IMR-90 (cell line): ENCODE results near the gene STAC.

Experiments
- BHLHE40 ChIP-seq: fragments of 150-350 bp; IDR thresholded peaks from 2 replicates; pipeline ENCODE4 v1.6.1; 2016; ENCODE audit warnings: mild to moderate bottlenecking, low read depth, low read length
- FOS ChIP-seq: fragments of 150-350 bp; IDR thresholded peaks from 2 replicates; pipeline ENCODE4 v1.6.1; 2016; ENCODE audit warnings: low read depth, low read length
- MXI1 ChIP-seq: IDR thresholded peaks from 2 replicates; pipeline ENCODE4 v1.6.1; 2012; ENCODE audit warnings: low read depth, mild to moderate bottlenecking, low read length, moderate library complexity, borderline replicate concordance
- NFE2L2 ChIP-seq: fragments of 150-350 bp; IDR thresholded peaks from 2 replicates; pipeline ENCODE4 v1.6.1; 2016; ENCODE audit warnings: low read depth, mild to moderate bottlenecking, low read length
- POLR2A ChIP-seq: IDR thresholded peaks from 2 replicates; pipeline ENCODE4 v1.6.1; 2012; ENCODE audit warnings: mild to moderate bottlenecking, low read depth, low read length
- RAD21 ChIP-seq: IDR thresholded peaks from 2 replicates; pipeline ENCODE4 v1.6.1; 2012; ENCODE audit warnings: low read length, improper control_type of control experiment
- SMC3 ChIP-seq: fragments of 150-350 bp; IDR thresholded peaks from 2 replicates; pipeline ENCODE4 v1.6.1; 2016; ENCODE audit warnings: low read depth, mild to moderate bottlenecking, antibody characterized with exemption, low read length, moderate library complexity
- TF ChIP-seq, protein P1 (sequence below): conservative IDR thresholded peaks from 2 replicates; pipeline ENCODE4 v1.5.1; 2012; ENCODE audit warnings: mild to moderate bottlenecking, low read depth, low read length, improper control_type of control experiment
- TF ChIP-seq, protein P2 (sequence below): fragments of 150-350 bp; IDR thresholded peaks from 2 replicates; pipeline ENCODE4 v1.6.1; 2016; ENCODE audit warnings: low read depth, mild to moderate bottlenecking, low read length, moderate library complexity, borderline replicate concordance
- TF ChIP-seq, protein P3 (sequence below): fragments of 150-350 bp; IDR thresholded peaks from 2 replicates; pipeline ENCODE4 v1.6.1; 2017; ENCODE audit warnings: mild to moderate bottlenecking, antibody characterized with exemption, low read length, low read depth

DNA sequence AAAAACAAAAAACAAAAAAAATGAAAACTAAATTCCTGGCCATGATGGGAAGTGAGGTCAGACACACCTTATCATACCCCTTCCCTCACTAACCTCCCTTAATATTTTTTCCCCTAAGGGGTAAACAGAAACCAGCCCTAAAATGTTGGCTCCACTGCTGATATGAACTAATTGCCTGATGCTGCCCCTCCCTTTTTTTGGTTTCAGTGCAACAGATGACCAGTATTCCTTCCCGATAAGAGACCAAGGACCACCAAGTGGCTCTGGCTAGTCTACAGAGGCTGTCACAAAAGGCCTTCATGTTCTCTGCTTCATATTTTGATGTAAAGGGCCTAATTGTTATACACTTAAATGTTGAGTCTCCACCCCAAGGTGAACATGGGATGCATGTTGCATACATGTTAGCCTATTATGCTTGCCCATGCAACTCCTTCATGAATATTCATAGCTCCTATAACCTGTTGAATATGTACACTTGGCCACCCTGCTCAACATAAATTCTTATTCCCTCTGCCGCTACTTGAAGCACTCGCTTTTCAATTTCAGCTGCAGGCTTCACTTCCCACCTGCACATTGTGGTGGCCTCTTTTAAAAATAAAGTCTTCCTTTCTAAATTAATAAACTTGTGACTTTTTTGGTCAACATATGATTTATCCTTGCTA lies 12.3 kb upstream of the STAC start:
- TF ChIP-seq, protein P1, sequence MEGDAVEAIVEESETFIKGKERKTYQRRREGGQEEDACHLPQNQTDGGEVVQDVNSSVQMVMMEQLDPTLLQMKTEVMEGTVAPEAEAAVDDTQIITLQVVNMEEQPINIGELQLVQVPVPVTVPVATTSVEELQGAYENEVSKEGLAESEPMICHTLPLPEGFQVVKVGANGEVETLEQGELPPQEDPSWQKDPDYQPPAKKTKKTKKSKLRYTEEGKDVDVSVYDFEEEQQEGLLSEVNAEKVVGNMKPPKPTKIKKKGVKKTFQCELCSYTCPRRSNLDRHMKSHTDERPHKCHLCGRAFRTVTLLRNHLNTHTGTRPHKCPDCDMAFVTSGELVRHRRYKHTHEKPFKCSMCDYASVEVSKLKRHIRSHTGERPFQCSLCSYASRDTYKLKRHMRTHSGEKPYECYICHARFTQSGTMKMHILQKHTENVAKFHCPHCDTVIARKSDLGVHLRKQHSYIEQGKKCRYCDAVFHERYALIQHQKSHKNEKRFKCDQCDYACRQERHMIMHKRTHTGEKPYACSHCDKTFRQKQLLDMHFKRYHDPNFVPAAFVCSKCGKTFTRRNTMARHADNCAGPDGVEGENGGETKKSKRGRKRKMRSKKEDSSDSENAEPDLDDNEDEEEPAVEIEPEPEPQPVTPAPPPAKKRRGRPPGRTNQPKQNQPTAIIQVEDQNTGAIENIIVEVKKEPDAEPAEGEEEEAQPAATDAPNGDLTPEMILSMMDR: no peak
- TF ChIP-seq SMC3 (no peak), POLR2A (no peak), FOS (no peak), RAD21 (no peak), MXI1 (no peak), BHLHE40 (no peak), NFE2L2 (no peak)
- TF ChIP-seq, protein P2, sequence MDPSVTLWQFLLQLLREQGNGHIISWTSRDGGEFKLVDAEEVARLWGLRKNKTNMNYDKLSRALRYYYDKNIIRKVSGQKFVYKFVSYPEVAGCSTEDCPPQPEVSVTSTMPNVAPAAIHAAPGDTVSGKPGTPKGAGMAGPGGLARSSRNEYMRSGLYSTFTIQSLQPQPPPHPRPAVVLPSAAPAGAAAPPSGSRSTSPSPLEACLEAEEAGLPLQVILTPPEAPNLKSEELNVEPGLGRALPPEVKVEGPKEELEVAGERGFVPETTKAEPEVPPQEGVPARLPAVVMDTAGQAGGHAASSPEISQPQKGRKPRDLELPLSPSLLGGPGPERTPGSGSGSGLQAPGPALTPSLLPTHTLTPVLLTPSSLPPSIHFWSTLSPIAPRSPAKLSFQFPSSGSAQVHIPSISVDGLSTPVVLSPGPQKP: no peak
- TF ChIP-seq, protein P3, sequence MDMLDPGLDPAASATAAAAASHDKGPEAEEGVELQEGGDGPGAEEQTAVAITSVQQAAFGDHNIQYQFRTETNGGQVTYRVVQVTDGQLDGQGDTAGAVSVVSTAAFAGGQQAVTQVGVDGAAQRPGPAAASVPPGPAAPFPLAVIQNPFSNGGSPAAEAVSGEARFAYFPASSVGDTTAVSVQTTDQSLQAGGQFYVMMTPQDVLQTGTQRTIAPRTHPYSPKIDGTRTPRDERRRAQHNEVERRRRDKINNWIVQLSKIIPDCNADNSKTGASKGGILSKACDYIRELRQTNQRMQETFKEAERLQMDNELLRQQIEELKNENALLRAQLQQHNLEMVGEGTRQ: no peak
